Hepatocyte (in vitro differentiated cells): ENCODE measurements around the gene INPP5D. TPM values are rescaled to one million over a fixed set of nuclear protein-coding genes. Genes with fewer than 3 reads are reported as not detected.

Experiments
- DNase-seq: peaks from one replicate; pipeline ENCODE4 v3.0.0-alpha.2; 2016; ENCODE audit warnings: low spot score
- H2AFZ ChIP-seq: fragments of 200-600 bp; sonication (generic); 2 replicates; pipeline ENCODE4 v1.6.0; 2016; ENCODE audit warnings: antibody characterized with exemption, mild to moderate bottlenecking
- H3K27ac ChIP-seq: fragments of 200-600 bp; sonication (generic); 2 replicates; pipeline ENCODE4 v1.5.1; 2016; ENCODE audit warnings: mild to moderate bottlenecking
- H3K27me3 ChIP-seq: fragments of 200-600 bp; sonication (generic); 2 replicates; pipeline ENCODE4 v1.6.1; 2016
- H3K36me3 ChIP-seq: fragments of 200-600 bp; sonication (generic); replicated peaks from 2 replicates; pipeline ENCODE4 v1.5.1; 2016; ENCODE audit warnings: low read depth; ENCODE audit not compliant: insufficient read depth
- H3K4me1 ChIP-seq: fragments of 200-600 bp; sonication (generic); 2 replicates; pipeline ENCODE4 v1.5.1; 2016; ENCODE audit warnings: mild to moderate bottlenecking, moderate library complexity; ENCODE audit not compliant: insufficient read depth
- H3K4me2 ChIP-seq: fragments of 200-600 bp; sonication (generic); 2 replicates; pipeline ENCODE4 v1.6.0; 2016
- H3K4me3 ChIP-seq: fragments of 200-600 bp; sonication (generic); 2 replicates; pipeline ENCODE4 v1.5.1; 2016; ENCODE audit warnings: mild to moderate bottlenecking
- H3K79me2 ChIP-seq: fragments of 200-600 bp; sonication (generic); 2 replicates; pipeline ENCODE4 v1.6.0; 2017; ENCODE audit warnings: mild to moderate bottlenecking
- H3K9me2 ChIP-seq: fragments of 200-600 bp; sonication (generic); replicated peaks from 2 replicates; pipeline ENCODE4 v1.6.0; 2017; ENCODE audit warnings: mild to moderate bottlenecking; ENCODE audit not compliant: insufficient read depth
- H3K9me3 ChIP-seq: fragments of 200-600 bp; sonication (generic); 2 replicates; pipeline ENCODE4 v1.5.1; 2016; ENCODE audit warnings: low read depth, mild to moderate bottlenecking
- H4K20me1 ChIP-seq: fragments of 200-600 bp; sonication (generic); 2 replicates; pipeline ENCODE4 v1.6.0; 2016; ENCODE audit warnings: mild to moderate bottlenecking; ENCODE audit not compliant: insufficient read depth, poor library complexity, severe bottlenecking
- CTCF ChIP-seq: fragments of 200-600 bp; sonication (generic); IDR thresholded peaks from 2 replicates; pipeline ENCODE4 v1.5.1; 2016; ENCODE audit warnings: antibody characterized with exemption, mild to moderate bottlenecking; ENCODE audit not compliant: poor library complexity
- EZH2 ChIP-seq: fragments of 200-600 bp; sonication (generic); IDR thresholded peaks from 2 replicates; pipeline ENCODE4 v1.6.1; 2016; ENCODE audit warnings: antibody characterized with exemption, mild to moderate bottlenecking, borderline replicate concordance
- EZH2phosphoT487 ChIP-seq: fragments of 200-600 bp; sonication (generic); IDR thresholded peaks from one replicate; pipeline ENCODE4 v1.6.1; 2018; ENCODE audit warnings: antibody characterized with exemption, mild to moderate bottlenecking, low read depth, moderate library complexity; ENCODE audit not compliant: unreplicated experiment, severe bottlenecking
- WGBS: methylation state at CpG from one replicate; pipeline ENCODE4 v1.1.6; 2016; ENCODE audit warnings: low lambda C conversion rate; ENCODE audit errors: missing lambda C conversion rate; 5-methylcytosine and 5-hydroxymethylcytosine counted together
- polyA plus RNA-seq: library from polyadenylated mRNA; unstranded; fragments of >200 nt; fragmentation: Nextera tagmentation; extraction: Ambion mirVana; gene quantifications from 2 replicates; pipeline ENCODE4 v1.2.1, GENCODE V29; 2016
- total RNA-seq: library from RNA; depleted of rRNA; stranded (reverse); fragments of >200 nt; gene quantifications from 2 replicates; pipeline ENCODE4 v1.2.3, GENCODE V29; 2014

The INPP5D gene
- total and polyA plus RNA-seq, 2 experiments from 2014 or later: 3.3 to 5.2 TPM

GRCh38 chr2:233227346-233227978 is 167.3 kb downstream of the INPP5D start:
- TF ChIP-seq CTCF (no peak), EZH2phosphoT487 (no peak), EZH2 (no peak)
- Histone ChIP-seq H3K9me2 (no peaks in the 10 kb centered on the region), H2AFZ (no peak overlapping the region), H3K27me3 (no peaks in the 10 kb centered on the region), H4K20me1 (no peaks in the 10 kb centered on the region), H3K4me3 (no peak overlapping the region), H3K79me2 (no peaks in the 10 kb centered on the region), H3K4me1 (no peaks in the 10 kb centered on the region), H3K9me3 (no peaks in the 10 kb centered on the region), H3K27ac (no peak overlapping the region), H3K36me3 (no peaks in the 10 kb centered on the region), H3K4me2 (no peak overlapping the region)
- no peak for DNase-seq
- 81% methylated on average over 7 of the region's 7 CpGs for WGBS

- 93% methylated on average over 3 of the region's 3 CpGs for WGBS
- Histone ChIP-seq H3K27me3 (no peaks in the 10 kb centered on the region), H3K4me2 (no peak overlapping the region), H3K36me3 (no peaks in the 10 kb centered on the region), H3K9me2 (no peaks in the 10 kb centered on the region), H3K9me3 (no peaks in the 10 kb centered on the region), H2AFZ (no peak overlapping the region), H3K4me1 (no peaks in the 10 kb centered on the region), H3K27ac (no peak overlapping the region), H3K79me2 (no peaks in the 10 kb centered on the region), H3K4me3 (no peak overlapping the region), H4K20me1 (no peaks in the 10 kb centered on the region)
- no peak for DNase-seq
- TF ChIP-seq EZH2phosphoT487 (no peak), EZH2 (no peak), CTCF (no peak)
Measured at GRCh38 chr2:233228376-233228775, 168.2 kb downstream of the INPP5D start.

- Histone ChIP-seq H3K4me1 (no peaks in the 10 kb centered on the region), H3K27ac (no peak overlapping the region), H3K4me3 (no peak overlapping the region), H4K20me1 (no peaks in the 10 kb centered on the region), H3K9me2 (no peaks in the 10 kb centered on the region), H2AFZ (no peak overlapping the region), H3K79me2 (no peaks in the 10 kb centered on the region), H3K4me2 (no peak overlapping the region), H3K9me3 (no peaks in the 10 kb centered on the region), H3K27me3 (no peaks in the 10 kb centered on the region), H3K36me3 (no peaks in the 10 kb centered on the region)
- WGBS: 70% methylated on average over 4 of the region's 4 CpGs
- no peak for DNase-seq
- TF ChIP-seq EZH2 (no peak), EZH2phosphoT487 (no peak), CTCF (no peak)
Measured at GRCh38 chr2:233233618-233234230, 173.6 kb downstream of the INPP5D start.
